Measurements from ENCODE around the gene BTBD8.

The BTBD8 gene

GRCh38 chr1:92125204-92125603 lies 45.1 kb downstream of the BTBD8 start:
- Histone ChIP-seq H3K27ac (ENCODE audit: low read length) (no peak overlapping the region), H3K4me3 (ENCODE audit: low read length) (no peak overlapping the region), H3K27me3 (ENCODE audit: control insufficient read depth, insufficient read depth, low read length) (no peaks in the 10 kb centered on the region), H3K9me3 (ENCODE audit: control insufficient read depth, insufficient read depth, low read length) (no peaks in the 10 kb centered on the region), H3K4me1 (ENCODE audit: control insufficient read depth, insufficient read depth, low read length) (no peaks in the 10 kb centered on the region), H3K36me3 (ENCODE audit: control insufficient read depth, insufficient read depth, low read length) (no peaks in the 10 kb centered on the region)
- DNase-seq (ENCODE audit: low read depth, low spot score): no peak
- no CpG with 5 or more reads among the region's 4 CpGs for WGBS (ENCODE audit: insufficient coverage, insufficient read length)

GRCh38 chr1:92126088-92126487 lies 45.9 kb downstream of the BTBD8 start:
- H3K27ac ChIP-seq (ENCODE audit: low read length): no peak overlapping the region
- no peaks in the 10 kb centered on the region for H3K4me1 ChIP-seq (ENCODE audit: control insufficient read depth, insufficient read depth, low read length)
- H3K27me3 ChIP-seq (ENCODE audit: control insufficient read depth, insufficient read depth, low read length): no peaks in the 10 kb centered on the region
- no peak overlapping the region for H3K4me3 ChIP-seq (ENCODE audit: low read length)
- DNase-seq (ENCODE audit: low read depth, low spot score): no peak
- H3K9me3 ChIP-seq (ENCODE audit: control insufficient read depth, insufficient read depth, low read length): no peaks in the 10 kb centered on the region
- H3K36me3 ChIP-seq (ENCODE audit: control insufficient read depth, insufficient read depth, low read length): no peaks in the 10 kb centered on the region
- WGBS (ENCODE audit: insufficient coverage, insufficient read length): no CpG with 5 or more reads among the region's 3 CpGs

- Histone ChIP-seq H3K4me3 (ENCODE audit: low read length) (no peak overlapping the region), H3K27me3 (ENCODE audit: control insufficient read depth, insufficient read depth, low read length) (no peaks in the 10 kb centered on the region), H3K4me1 (ENCODE audit: control insufficient read depth, insufficient read depth, low read length) (no peaks in the 10 kb centered on the region), H3K9me3 (ENCODE audit: control insufficient read depth, insufficient read depth, low read length) (no peaks in the 10 kb centered on the region), H3K27ac (ENCODE audit: low read length) (no peak overlapping the region), H3K36me3 (ENCODE audit: control insufficient read depth, insufficient read depth, low read length) (no peaks in the 10 kb centered on the region)
- no peak for DNase-seq (ENCODE audit: low read depth, low spot score)
These were observed 54.2 kb downstream of the BTBD8 start for GRCh38 chr1:92134331-92134730.

GRCh38 chr1:92136341-92136740 lies 56.2 kb downstream of the BTBD8 start:
- no peaks in the 10 kb centered on the region for H3K4me1 ChIP-seq (ENCODE audit: control insufficient read depth, insufficient read depth, low read length)
- no peaks in the 10 kb centered on the region for H3K9me3 ChIP-seq (ENCODE audit: control insufficient read depth, insufficient read depth, low read length)
- DNase-seq (ENCODE audit: low read depth, low spot score): no peak
- no peak overlapping the region for H3K27ac ChIP-seq (ENCODE audit: low read length)
- no peaks in the 10 kb centered on the region for H3K27me3 ChIP-seq (ENCODE audit: control insufficient read depth, insufficient read depth, low read length)
- no CpG with 5 or more reads among the region's 2 CpGs for WGBS (ENCODE audit: insufficient coverage, insufficient read length)
- no peak overlapping the region for H3K4me3 ChIP-seq (ENCODE audit: low read length)
- no peaks in the 10 kb centered on the region for H3K36me3 ChIP-seq (ENCODE audit: control insufficient read depth, insufficient read depth, low read length)

- 100% methylated on average over 1 of the region's 2 CpGs for WGBS (ENCODE audit: insufficient coverage, insufficient read length)
- Histone ChIP-seq H3K9me3 (ENCODE audit: control insufficient read depth, insufficient read depth, low read length) (no peaks in the 10 kb centered on the region), H3K27me3 (ENCODE audit: control insufficient read depth, insufficient read depth, low read length) (no peaks in the 10 kb centered on the region), H3K4me3 (ENCODE audit: low read length) (no peak overlapping the region), H3K36me3 (ENCODE audit: control insufficient read depth, insufficient read depth, low read length) (no peaks in the 10 kb centered on the region), H3K4me1 (ENCODE audit: control insufficient read depth, insufficient read depth, low read length) (no peaks in the 10 kb centered on the region), H3K27ac (ENCODE audit: low read length) (no peak overlapping the region)
- DNase-seq (ENCODE audit: low read depth, low spot score): no peak
These were observed 74.8 kb downstream of the BTBD8 start for GRCh38 chr1:92154934-92155333.

GRCh38 chr1:92159593-92159992 lies 79.4 kb downstream of the BTBD8 start:
- Histone ChIP-seq H3K4me1 (ENCODE audit: control insufficient read depth, insufficient read depth, low read length) (no peaks in the 10 kb centered on the region), H3K9me3 (ENCODE audit: control insufficient read depth, insufficient read depth, low read length) (no peaks in the 10 kb centered on the region), H3K27me3 (ENCODE audit: control insufficient read depth, insufficient read depth, low read length) (no peaks in the 10 kb centered on the region), H3K27ac (ENCODE audit: low read length) (no peak overlapping the region), H3K36me3 (ENCODE audit: control insufficient read depth, insufficient read depth, low read length) (no peaks in the 10 kb centered on the region), H3K4me3 (ENCODE audit: low read length) (no peak overlapping the region)
- no peak for DNase-seq (ENCODE audit: low read depth, low spot score)
- no CpG with 5 or more reads among the region's 3 CpGs for WGBS (ENCODE audit: insufficient coverage, insufficient read length)

GRCh38 chr1:92165389-92165788 lies 85.2 kb downstream of the BTBD8 start:
- no peaks in the 10 kb centered on the region for H3K27me3 ChIP-seq (ENCODE audit: control insufficient read depth, insufficient read depth, low read length)
- no peaks in the 10 kb centered on the region for H3K9me3 ChIP-seq (ENCODE audit: control insufficient read depth, insufficient read depth, low read length)
- DNase-seq (ENCODE audit: low read depth, low spot score): no peak
- no peaks in the 10 kb centered on the region for H3K4me1 ChIP-seq (ENCODE audit: control insufficient read depth, insufficient read depth, low read length)
- no CpG with 5 or more reads among the region's 1 CpG for WGBS (ENCODE audit: insufficient coverage, insufficient read length)
- no peak overlapping the region for H3K4me3 ChIP-seq (ENCODE audit: low read length)
- no peaks in the 10 kb centered on the region for H3K36me3 ChIP-seq (ENCODE audit: control insufficient read depth, insufficient read depth, low read length)
- H3K27ac ChIP-seq (ENCODE audit: low read length): no peak overlapping the region

GRCh38 chr1:92167151-92167550 lies 87.0 kb downstream of the BTBD8 start:
- Histone ChIP-seq H3K4me3 (ENCODE audit: low read length) (no peak overlapping the region), H3K9me3 (ENCODE audit: control insufficient read depth, insufficient read depth, low read length) (no peaks in the 10 kb centered on the region), H3K27me3 (ENCODE audit: control insufficient read depth, insufficient read depth, low read length) (no peaks in the 10 kb centered on the region), H3K36me3 (ENCODE audit: control insufficient read depth, insufficient read depth, low read length) (no peaks in the 10 kb centered on the region), H3K27ac (ENCODE audit: low read length) (no peak overlapping the region), H3K4me1 (ENCODE audit: control insufficient read depth, insufficient read depth, low read length) (no peaks in the 10 kb centered on the region)
- DNase-seq (ENCODE audit: low read depth, low spot score): no peak
- WGBS (ENCODE audit: insufficient coverage, insufficient read length): no CpG with 5 or more reads among the region's 1 CpG

- WGBS (ENCODE audit: insufficient coverage, insufficient read length): no CpG with 5 or more reads among the region's 5 CpGs
- no peaks in the 10 kb centered on the region for H3K9me3 ChIP-seq (ENCODE audit: control insufficient read depth, insufficient read depth, low read length)
- no peaks in the 10 kb centered on the region for H3K4me1 ChIP-seq (ENCODE audit: control insufficient read depth, insufficient read depth, low read length)
- H3K27me3 ChIP-seq (ENCODE audit: control insufficient read depth, insufficient read depth, low read length): no peaks in the 10 kb centered on the region
- H3K27ac ChIP-seq (ENCODE audit: low read length): no peak overlapping the region
- no peaks in the 10 kb centered on the region for H3K36me3 ChIP-seq (ENCODE audit: control insufficient read depth, insufficient read depth, low read length)
- no peak for DNase-seq (ENCODE audit: low read depth, low spot score)
- no peak overlapping the region for H3K4me3 ChIP-seq (ENCODE audit: low read length)
These were observed 88.5 kb downstream of the BTBD8 start for GRCh38 chr1:92168657-92169056.

GRCh38 chr1:92169214-92170005 lies 89.3 kb downstream of the BTBD8 start:
- no peak overlapping the region for H3K27ac ChIP-seq (ENCODE audit: low read length)
- H3K4me1 ChIP-seq (ENCODE audit: control insufficient read depth, insufficient read depth, low read length): no peaks in the 10 kb centered on the region
- no peaks in the 10 kb centered on the region for H3K27me3 ChIP-seq (ENCODE audit: control insufficient read depth, insufficient read depth, low read length)
- DNase-seq (ENCODE audit: low read depth, low spot score): no peak
- H3K4me3 ChIP-seq (ENCODE audit: low read length): no peak overlapping the region
- no peaks in the 10 kb centered on the region for H3K36me3 ChIP-seq (ENCODE audit: control insufficient read depth, insufficient read depth, low read length)
- no CpG with 5 or more reads among the region's 2 CpGs for WGBS (ENCODE audit: insufficient coverage, insufficient read length)
- no peaks in the 10 kb centered on the region for H3K9me3 ChIP-seq (ENCODE audit: control insufficient read depth, insufficient read depth, low read length)

GRCh38 chr1:92184632-92185031 lies 104.5 kb downstream of the BTBD8 start:
- H3K4me3 ChIP-seq (ENCODE audit: low read length): no peak overlapping the region
- H3K9me3 ChIP-seq (ENCODE audit: control insufficient read depth, insufficient read depth, low read length): no peaks in the 10 kb centered on the region
- no peaks in the 10 kb centered on the region for H3K36me3 ChIP-seq (ENCODE audit: control insufficient read depth, insufficient read depth, low read length)
- H3K27ac ChIP-seq (ENCODE audit: low read length): no peak overlapping the region
- H3K27me3 ChIP-seq (ENCODE audit: control insufficient read depth, insufficient read depth, low read length): no peaks in the 10 kb centered on the region
- WGBS (ENCODE audit: insufficient coverage, insufficient read length): no CpG with 5 or more reads among the region's 1 CpG
- H3K4me1 ChIP-seq (ENCODE audit: control insufficient read depth, insufficient read depth, low read length): no peaks in the 10 kb centered on the region
- DNase-seq (ENCODE audit: low read depth, low spot score): no peak

Data from iPS DF 6.9 (cell line).